ENCODE results near the gene ZC3H6.

DNA sequence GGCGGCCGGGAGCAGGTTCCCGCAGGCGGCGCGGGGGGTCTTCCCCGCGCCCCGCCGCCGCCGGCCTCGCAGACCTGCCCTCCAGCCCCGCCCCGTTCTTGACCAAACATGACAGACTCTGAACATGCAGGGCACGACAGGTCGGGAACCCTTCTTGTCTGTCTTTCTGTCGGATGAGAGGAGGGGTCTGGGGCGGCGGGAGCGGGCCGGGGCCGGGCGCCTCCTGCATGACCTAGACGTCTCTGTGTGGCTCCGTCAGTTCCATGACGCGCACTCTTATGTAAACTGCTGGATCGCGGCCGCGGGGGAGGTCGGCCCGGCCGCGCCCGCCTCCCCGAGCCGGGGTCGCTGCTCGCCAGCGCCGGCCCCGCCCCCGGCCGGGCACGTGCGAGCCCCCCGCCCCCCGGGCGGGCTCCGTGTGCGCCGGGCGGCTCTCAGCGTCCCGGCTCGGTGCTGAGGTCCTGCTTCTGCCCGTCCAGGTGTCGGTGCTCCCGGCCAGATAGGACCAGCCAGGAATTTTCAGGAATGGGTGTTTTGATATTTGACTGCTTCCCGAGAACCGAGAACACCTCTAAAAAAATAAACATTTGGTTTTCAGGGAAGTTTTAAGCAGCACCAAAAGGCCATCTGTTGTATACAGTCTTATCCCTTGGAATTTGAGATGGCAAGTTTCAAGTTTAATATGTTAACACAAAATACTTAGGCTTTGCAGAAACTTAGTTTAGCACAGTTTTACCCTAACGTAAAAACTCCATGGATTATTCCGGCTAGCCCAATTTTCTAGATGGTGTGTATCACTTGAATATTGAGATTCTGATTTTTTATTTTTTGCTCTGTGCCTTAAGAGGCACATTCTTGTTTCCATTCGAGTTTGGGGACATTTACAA, 733 bp downstream of the ZC3H6 start:
- TF ChIP-seq, protein P1, sequence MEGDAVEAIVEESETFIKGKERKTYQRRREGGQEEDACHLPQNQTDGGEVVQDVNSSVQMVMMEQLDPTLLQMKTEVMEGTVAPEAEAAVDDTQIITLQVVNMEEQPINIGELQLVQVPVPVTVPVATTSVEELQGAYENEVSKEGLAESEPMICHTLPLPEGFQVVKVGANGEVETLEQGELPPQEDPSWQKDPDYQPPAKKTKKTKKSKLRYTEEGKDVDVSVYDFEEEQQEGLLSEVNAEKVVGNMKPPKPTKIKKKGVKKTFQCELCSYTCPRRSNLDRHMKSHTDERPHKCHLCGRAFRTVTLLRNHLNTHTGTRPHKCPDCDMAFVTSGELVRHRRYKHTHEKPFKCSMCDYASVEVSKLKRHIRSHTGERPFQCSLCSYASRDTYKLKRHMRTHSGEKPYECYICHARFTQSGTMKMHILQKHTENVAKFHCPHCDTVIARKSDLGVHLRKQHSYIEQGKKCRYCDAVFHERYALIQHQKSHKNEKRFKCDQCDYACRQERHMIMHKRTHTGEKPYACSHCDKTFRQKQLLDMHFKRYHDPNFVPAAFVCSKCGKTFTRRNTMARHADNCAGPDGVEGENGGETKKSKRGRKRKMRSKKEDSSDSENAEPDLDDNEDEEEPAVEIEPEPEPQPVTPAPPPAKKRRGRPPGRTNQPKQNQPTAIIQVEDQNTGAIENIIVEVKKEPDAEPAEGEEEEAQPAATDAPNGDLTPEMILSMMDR (IDR thresholded peaks at IDR 0.05), result no peak
- TF ChIP-seq EZH2 (IDR thresholded peaks at IDR 0.05) (no peak), EZH2phosphoT487 (IDR thresholded peaks at IDR 0.05) (no peak)
